ENCODE measurements around the gene FGF14.

DNA sequence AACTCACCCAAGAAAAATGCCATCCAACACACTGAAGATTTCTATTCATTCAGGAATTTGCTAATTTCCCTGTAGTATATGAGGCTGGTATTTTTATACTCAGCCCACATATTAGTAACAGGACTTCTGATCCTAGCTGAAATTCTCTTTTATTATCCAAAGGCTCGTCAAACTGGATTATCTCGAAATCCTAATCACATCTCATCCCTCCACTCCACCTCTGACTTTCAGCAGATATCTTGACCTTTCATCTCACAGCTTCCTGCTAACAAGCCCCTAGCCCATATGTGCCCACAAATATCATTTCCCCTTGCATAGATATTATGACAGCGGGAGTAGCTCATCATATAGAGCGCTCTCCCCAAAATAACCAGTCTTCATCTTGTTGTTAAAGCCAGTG, 279.7 kb downstream of the FGF14 start:
- TF ChIP-seq, protein P1, sequence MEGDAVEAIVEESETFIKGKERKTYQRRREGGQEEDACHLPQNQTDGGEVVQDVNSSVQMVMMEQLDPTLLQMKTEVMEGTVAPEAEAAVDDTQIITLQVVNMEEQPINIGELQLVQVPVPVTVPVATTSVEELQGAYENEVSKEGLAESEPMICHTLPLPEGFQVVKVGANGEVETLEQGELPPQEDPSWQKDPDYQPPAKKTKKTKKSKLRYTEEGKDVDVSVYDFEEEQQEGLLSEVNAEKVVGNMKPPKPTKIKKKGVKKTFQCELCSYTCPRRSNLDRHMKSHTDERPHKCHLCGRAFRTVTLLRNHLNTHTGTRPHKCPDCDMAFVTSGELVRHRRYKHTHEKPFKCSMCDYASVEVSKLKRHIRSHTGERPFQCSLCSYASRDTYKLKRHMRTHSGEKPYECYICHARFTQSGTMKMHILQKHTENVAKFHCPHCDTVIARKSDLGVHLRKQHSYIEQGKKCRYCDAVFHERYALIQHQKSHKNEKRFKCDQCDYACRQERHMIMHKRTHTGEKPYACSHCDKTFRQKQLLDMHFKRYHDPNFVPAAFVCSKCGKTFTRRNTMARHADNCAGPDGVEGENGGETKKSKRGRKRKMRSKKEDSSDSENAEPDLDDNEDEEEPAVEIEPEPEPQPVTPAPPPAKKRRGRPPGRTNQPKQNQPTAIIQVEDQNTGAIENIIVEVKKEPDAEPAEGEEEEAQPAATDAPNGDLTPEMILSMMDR (IDR thresholded peaks at IDR 0.05; ENCODE audit: poor library complexity) = no peak
- no peak for TF ChIP-seq EZH2 (IDR thresholded peaks at IDR 0.05; ENCODE audit: borderline replicate concordance)
